ENCODE measurements around the gene TMX3. TPM values are rescaled to one million over a fixed set of nuclear protein-coding genes. Genes with fewer than 3 reads are reported as not detected.

The TMX3 gene
- polyA plus RNA-seq, 1 donor from 2014 or later: 158 TPM

DNA sequence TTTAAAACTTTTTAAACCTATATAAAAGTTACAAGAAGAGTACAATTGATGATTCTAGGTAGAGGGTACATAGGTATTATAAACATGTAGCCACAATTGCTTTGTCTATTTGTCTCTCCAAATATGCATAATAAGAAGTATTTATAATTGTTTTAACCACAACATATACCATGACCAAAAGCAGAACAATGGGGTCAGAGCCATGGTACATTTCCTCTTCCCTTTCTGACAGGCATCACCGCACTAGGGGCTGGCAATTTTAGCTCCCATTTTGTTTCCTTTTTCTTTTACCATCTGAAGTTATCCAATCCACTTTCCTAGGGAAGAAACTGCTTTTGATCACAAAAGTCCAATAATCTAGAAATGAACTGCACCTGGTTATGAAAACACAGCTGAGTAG is 49.3 kb downstream of the TMX3 start:
- H3K27me3 ChIP-seq (ENCODE audit: insufficient read depth, low read depth, low read length): no peaks in the 10 kb centered on the region
- TF ChIP-seq EZH2 (IDR thresholded peaks at IDR 0.05; ENCODE audit: borderline replicate concordance, insufficient read depth, low read length, poor library complexity, severe bottlenecking) (no peak), TAF1 (IDR thresholded peaks at IDR 0.05; ENCODE audit: low read depth) (no peak), RAD21 (conservative IDR thresholded peaks at IDR 0.05) (no peak), SMC3 (conservative IDR thresholded peaks at IDR 0.05; ENCODE audit: poor library complexity) (no peak), POLR2AphosphoS5 (IDR thresholded peaks at IDR 0.05) (no peak), MXI1 (conservative IDR thresholded peaks at IDR 0.05; ENCODE audit: poor library complexity, severe bottlenecking) (no peak), EP300 (conservative IDR thresholded peaks at IDR 0.05; ENCODE audit: poor library complexity, severe bottlenecking) (no peak)
- TF ChIP-seq, protein P1, sequence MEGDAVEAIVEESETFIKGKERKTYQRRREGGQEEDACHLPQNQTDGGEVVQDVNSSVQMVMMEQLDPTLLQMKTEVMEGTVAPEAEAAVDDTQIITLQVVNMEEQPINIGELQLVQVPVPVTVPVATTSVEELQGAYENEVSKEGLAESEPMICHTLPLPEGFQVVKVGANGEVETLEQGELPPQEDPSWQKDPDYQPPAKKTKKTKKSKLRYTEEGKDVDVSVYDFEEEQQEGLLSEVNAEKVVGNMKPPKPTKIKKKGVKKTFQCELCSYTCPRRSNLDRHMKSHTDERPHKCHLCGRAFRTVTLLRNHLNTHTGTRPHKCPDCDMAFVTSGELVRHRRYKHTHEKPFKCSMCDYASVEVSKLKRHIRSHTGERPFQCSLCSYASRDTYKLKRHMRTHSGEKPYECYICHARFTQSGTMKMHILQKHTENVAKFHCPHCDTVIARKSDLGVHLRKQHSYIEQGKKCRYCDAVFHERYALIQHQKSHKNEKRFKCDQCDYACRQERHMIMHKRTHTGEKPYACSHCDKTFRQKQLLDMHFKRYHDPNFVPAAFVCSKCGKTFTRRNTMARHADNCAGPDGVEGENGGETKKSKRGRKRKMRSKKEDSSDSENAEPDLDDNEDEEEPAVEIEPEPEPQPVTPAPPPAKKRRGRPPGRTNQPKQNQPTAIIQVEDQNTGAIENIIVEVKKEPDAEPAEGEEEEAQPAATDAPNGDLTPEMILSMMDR (IDR thresholded peaks at IDR 0.05; ENCODE audit: poor library complexity, severe bottlenecking): no peak
- TF ChIP-seq, protein P2, sequence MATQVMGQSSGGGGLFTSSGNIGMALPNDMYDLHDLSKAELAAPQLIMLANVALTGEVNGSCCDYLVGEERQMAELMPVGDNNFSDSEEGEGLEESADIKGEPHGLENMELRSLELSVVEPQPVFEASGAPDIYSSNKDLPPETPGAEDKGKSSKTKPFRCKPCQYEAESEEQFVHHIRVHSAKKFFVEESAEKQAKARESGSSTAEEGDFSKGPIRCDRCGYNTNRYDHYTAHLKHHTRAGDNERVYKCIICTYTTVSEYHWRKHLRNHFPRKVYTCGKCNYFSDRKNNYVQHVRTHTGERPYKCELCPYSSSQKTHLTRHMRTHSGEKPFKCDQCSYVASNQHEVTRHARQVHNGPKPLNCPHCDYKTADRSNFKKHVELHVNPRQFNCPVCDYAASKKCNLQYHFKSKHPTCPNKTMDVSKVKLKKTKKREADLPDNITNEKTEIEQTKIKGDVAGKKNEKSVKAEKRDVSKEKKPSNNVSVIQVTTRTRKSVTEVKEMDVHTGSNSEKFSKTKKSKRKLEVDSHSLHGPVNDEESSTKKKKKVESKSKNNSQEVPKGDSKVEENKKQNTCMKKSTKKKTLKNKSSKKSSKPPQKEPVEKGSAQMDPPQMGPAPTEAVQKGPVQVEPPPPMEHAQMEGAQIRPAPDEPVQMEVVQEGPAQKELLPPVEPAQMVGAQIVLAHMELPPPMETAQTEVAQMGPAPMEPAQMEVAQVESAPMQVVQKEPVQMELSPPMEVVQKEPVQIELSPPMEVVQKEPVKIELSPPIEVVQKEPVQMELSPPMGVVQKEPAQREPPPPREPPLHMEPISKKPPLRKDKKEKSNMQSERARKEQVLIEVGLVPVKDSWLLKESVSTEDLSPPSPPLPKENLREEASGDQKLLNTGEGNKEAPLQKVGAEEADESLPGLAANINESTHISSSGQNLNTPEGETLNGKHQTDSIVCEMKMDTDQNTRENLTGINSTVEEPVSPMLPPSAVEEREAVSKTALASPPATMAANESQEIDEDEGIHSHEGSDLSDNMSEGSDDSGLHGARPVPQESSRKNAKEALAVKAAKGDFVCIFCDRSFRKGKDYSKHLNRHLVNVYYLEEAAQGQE (IDR thresholded peaks at IDR 0.05; ENCODE audit: borderline replicate concordance): no peak
- H3K27ac ChIP-seq (ENCODE audit: low read length): no peak overlapping the region
- no peak overlapping the region for H3K4me2 ChIP-seq (ENCODE audit: low read length)
- no peak overlapping the region for H3K4me3 ChIP-seq (ENCODE audit: low read length)
- no peaks in the 10 kb centered on the region for H3K36me3 ChIP-seq (ENCODE audit: insufficient read depth, low read length)
- H3K9me2 ChIP-seq (ENCODE audit: insufficient read depth, low read length): no peaks in the 10 kb centered on the region
- H3K9me3 ChIP-seq (ENCODE audit: low read length): no peaks in the 10 kb centered on the region
- no peaks in the 10 kb centered on the region for H3F3A ChIP-seq (ENCODE audit: insufficient read depth, low read length, poor library complexity, severe bottlenecking)
- H3K79me2 ChIP-seq (replicated peaks; ENCODE audit: insufficient read depth, low read length): no peaks in the 10 kb centered on the region
- no peaks in the 10 kb centered on the region for H4K20me1 ChIP-seq (ENCODE audit: insufficient read depth)
- no peak overlapping the region for H2AFZ ChIP-seq (ENCODE audit: low read depth, low read length)
- H3K9ac ChIP-seq (ENCODE audit: low read length): no peak overlapping the region

DNA sequence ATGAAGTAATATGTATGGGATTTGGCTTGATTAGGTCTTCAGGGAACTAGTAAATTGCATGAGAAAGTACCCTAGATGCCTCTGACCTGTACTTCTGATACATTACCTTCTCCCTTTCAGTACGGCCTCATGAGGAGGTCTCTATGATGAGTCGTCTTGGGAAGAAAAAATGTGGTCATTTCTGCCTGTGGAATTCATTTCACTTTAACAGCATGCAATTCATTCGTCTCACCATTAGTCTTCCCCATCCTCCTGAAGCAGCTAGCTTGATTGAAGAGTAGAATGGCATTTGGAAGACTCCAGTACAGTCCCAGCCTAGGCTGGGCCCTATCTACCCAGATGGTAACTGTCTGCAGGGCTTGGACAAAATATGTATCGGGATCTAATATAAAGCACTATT is 52.2 kb downstream of the TMX3 start:
- no peak overlapping the region for H2AFZ ChIP-seq (ENCODE audit: low read depth, low read length)
- no peaks in the 10 kb centered on the region for H4K20me1 ChIP-seq (ENCODE audit: insufficient read depth)
- no peak overlapping the region for H3K4me3 ChIP-seq (ENCODE audit: low read length)
- H3K9ac ChIP-seq (ENCODE audit: low read length): no peak overlapping the region
- H3K79me2 ChIP-seq (replicated peaks; ENCODE audit: insufficient read depth, low read length): no peaks in the 10 kb centered on the region
- no peak overlapping the region for H3K4me2 ChIP-seq (ENCODE audit: low read length)
- H3K36me3 ChIP-seq (ENCODE audit: insufficient read depth, low read length): no peaks in the 10 kb centered on the region
- H3F3A ChIP-seq (ENCODE audit: insufficient read depth, low read length, poor library complexity, severe bottlenecking): no peaks in the 10 kb centered on the region
- TF ChIP-seq MXI1 (conservative IDR thresholded peaks at IDR 0.05; ENCODE audit: poor library complexity, severe bottlenecking): no peak
- no peak for TF ChIP-seq TAF1 (IDR thresholded peaks at IDR 0.05; ENCODE audit: low read depth)
- no peak for TF ChIP-seq EZH2 (IDR thresholded peaks at IDR 0.05; ENCODE audit: borderline replicate concordance, insufficient read depth, low read length, poor library complexity, severe bottlenecking)
- TF ChIP-seq, protein P1 (IDR thresholded peaks at IDR 0.05; ENCODE audit: poor library complexity, severe bottlenecking): no peak
- TF ChIP-seq, protein P2 (IDR thresholded peaks at IDR 0.05; ENCODE audit: borderline replicate concordance): no peak
- no peak for TF ChIP-seq EP300 (conservative IDR thresholded peaks at IDR 0.05; ENCODE audit: poor library complexity, severe bottlenecking)
- TF ChIP-seq POLR2AphosphoS5 (IDR thresholded peaks at IDR 0.05): no peak
- no peak for TF ChIP-seq SMC3 (conservative IDR thresholded peaks at IDR 0.05; ENCODE audit: poor library complexity)
- no peaks in the 10 kb centered on the region for H3K9me2 ChIP-seq (ENCODE audit: insufficient read depth, low read length)
- no peak overlapping the region for H3K27ac ChIP-seq (ENCODE audit: low read length)
- H3K9me3 ChIP-seq (ENCODE audit: low read length): no peaks in the 10 kb centered on the region
- no peaks in the 10 kb centered on the region for H3K27me3 ChIP-seq (ENCODE audit: insufficient read depth, low read depth, low read length)
